Measurements from ENCODE around the gene G3BP1. TPM values are rescaled to one million over a fixed set of nuclear protein-coding genes. Genes with fewer than 3 reads are reported as not detected.

G3BP1 gene
- total RNA-seq, 1 donor from 2014 or later: 127 TPM

DNA sequence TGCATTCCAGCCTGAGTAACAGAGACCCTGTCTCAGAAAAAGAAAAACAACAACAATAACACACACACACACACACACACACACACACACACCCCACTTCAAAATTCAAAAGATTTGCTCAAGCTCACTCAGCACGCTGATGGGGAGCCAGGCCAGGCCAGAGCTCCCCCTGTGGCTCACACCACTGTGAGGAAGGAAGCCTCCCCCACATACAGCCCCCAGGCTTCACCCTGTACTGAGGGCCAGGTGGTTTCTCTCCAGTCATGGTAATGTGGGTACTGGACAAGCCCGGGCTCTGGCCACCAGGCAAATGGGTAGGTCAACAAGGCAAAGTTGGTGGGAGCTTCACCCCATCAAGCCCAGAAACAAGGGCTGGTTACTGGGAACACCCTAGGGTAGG, 32.4 kb upstream of the G3BP1 start:
- H3K4me1 Mint-ChIP-seq (ENCODE audit: low read depth, unreplicated experiment): peaks cover 7% of the 10 kb centered on the region
- no peaks in the 10 kb centered on the region for H3K27me3 Mint-ChIP-seq (ENCODE audit: unreplicated experiment)
- DNase-seq: no peak
- no peaks in the 10 kb centered on the region for H3K36me3 Mint-ChIP-seq (ENCODE audit: unreplicated experiment)
- H3K27ac Mint-ChIP-seq (ENCODE audit: unreplicated experiment): no peak overlapping the region
- no peaks in the 10 kb centered on the region for H3K9me3 Mint-ChIP-seq (ENCODE audit: unreplicated experiment)
- no peak overlapping the region for H3K4me3 Mint-ChIP-seq (ENCODE audit: unreplicated experiment)
- TF ChIP-seq, protein P1, sequence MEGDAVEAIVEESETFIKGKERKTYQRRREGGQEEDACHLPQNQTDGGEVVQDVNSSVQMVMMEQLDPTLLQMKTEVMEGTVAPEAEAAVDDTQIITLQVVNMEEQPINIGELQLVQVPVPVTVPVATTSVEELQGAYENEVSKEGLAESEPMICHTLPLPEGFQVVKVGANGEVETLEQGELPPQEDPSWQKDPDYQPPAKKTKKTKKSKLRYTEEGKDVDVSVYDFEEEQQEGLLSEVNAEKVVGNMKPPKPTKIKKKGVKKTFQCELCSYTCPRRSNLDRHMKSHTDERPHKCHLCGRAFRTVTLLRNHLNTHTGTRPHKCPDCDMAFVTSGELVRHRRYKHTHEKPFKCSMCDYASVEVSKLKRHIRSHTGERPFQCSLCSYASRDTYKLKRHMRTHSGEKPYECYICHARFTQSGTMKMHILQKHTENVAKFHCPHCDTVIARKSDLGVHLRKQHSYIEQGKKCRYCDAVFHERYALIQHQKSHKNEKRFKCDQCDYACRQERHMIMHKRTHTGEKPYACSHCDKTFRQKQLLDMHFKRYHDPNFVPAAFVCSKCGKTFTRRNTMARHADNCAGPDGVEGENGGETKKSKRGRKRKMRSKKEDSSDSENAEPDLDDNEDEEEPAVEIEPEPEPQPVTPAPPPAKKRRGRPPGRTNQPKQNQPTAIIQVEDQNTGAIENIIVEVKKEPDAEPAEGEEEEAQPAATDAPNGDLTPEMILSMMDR (IDR thresholded peaks at IDR 0.05; ENCODE audit: partially characterized antibody, unreplicated experiment): no peak

DNA sequence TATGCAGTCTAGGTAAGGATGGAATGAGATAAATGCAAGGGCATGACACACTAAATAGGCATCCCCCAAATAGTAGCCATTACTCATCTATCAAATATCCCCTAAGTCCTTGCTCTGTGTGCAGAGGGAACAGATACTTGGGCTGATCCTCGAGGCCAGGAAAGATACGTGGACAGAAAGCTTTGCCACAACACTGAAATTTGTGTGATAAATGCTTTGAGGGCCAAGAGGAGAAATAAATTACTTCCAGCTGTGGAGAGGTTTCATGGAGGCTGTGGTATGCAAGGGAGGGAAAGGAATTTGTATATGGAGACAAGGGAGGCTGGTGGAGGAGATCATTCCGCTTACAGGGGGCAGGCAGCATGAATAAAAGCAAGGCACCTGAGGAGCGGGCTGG, 31.8 kb upstream of the G3BP1 start:
- DNase-seq: no peak
- Mint-ChIP-seq H3K27me3 (ENCODE audit: unreplicated experiment) (no peaks in the 10 kb centered on the region), H3K4me1 (ENCODE audit: low read depth, unreplicated experiment) (peaks cover 7% of the 10 kb centered on the region), H3K4me3 (ENCODE audit: unreplicated experiment) (no peak overlapping the region), H3K9me3 (ENCODE audit: unreplicated experiment) (no peaks in the 10 kb centered on the region), H3K27ac (ENCODE audit: unreplicated experiment) (no peak overlapping the region), H3K36me3 (ENCODE audit: unreplicated experiment) (no peaks in the 10 kb centered on the region)
- TF ChIP-seq, protein P1 (IDR thresholded peaks at IDR 0.05; ENCODE audit: partially characterized antibody, unreplicated experiment): no peak

DNA sequence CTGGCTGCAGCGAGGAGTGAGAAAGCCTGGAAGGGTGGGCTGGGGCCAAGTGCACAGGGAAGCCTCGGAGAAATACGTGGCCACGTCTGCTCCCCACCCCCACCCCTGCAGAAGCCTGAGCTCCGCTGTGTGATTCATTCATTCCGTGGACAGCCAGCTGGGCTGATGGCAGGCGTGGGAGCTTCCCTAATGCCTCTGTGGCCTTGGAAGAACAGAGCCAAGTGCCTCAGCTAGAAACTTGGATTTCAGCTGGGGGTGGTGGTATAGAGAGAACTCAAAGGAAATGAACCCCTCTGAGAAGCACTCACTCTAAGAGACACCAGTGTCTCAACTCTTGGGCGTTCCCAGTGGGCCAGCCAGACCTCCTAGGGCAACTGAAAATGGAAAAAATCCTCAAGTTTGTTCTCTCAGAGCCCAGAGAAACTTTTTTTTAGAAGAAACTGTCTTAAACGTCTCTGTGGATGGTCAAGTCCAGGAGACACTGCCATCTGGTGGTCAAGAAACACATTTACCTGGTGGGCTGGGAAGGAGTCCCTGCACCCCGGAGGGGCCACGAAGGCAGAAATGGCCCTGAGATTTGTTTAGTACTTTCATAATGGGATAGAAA, 31.3 kb upstream of the G3BP1 start:
- TF ChIP-seq, protein P1 (IDR thresholded peaks at IDR 0.05; ENCODE audit: partially characterized antibody, unreplicated experiment): peak; percentile 97
- peak; percentile 50 for DNase-seq
- H3K27ac Mint-ChIP-seq (ENCODE audit: unreplicated experiment): no peak overlapping the region
- no peaks in the 10 kb centered on the region for H3K9me3 Mint-ChIP-seq (ENCODE audit: unreplicated experiment)
- no peak overlapping the region for H3K4me3 Mint-ChIP-seq (ENCODE audit: unreplicated experiment)
- no peaks in the 10 kb centered on the region for H3K27me3 Mint-ChIP-seq (ENCODE audit: unreplicated experiment)
- H3K4me1 Mint-ChIP-seq (ENCODE audit: low read depth, unreplicated experiment): peaks cover 7% of the 10 kb centered on the region
- H3K36me3 Mint-ChIP-seq (ENCODE audit: unreplicated experiment): no peaks in the 10 kb centered on the region

DNA sequence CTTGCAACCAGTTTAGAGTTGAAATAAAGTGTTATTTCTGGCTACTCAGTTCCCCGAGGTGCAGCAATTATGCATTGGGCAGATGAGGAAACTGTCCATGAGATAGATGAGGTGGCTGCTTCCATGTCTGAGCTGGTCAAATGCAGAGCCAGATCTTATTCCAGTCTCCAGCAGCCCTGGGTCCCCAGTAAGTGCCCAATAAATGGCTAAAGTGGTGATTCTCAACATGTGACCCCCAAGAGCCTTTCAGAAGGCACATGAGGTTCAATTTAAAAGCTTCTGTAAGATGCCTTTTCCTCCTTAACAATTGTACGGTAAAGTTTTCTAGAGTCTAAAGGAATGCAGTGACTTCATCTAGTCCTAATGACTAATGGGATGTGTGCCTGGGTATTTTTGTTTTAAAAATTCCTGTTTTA, 30.8 kb upstream of the G3BP1 start:
- Mint-ChIP-seq H3K4me1 (ENCODE audit: low read depth, unreplicated experiment) (peaks cover 7% of the 10 kb centered on the region), H3K4me3 (ENCODE audit: unreplicated experiment) (no peak overlapping the region)

More for the DNA sequence above, 30.8 kb upstream of the G3BP1 start:
- TF ChIP-seq, protein P1 (IDR thresholded peaks at IDR 0.05; ENCODE audit: partially characterized antibody, unreplicated experiment): peak; percentile 54
- DNase-seq: no peak
- H3K27me3 Mint-ChIP-seq (ENCODE audit: unreplicated experiment): no peaks in the 10 kb centered on the region
- H3K27ac Mint-ChIP-seq (ENCODE audit: unreplicated experiment): no peak overlapping the region
- H3K9me3 Mint-ChIP-seq (ENCODE audit: unreplicated experiment): no peaks in the 10 kb centered on the region
- H3K36me3 Mint-ChIP-seq (ENCODE audit: unreplicated experiment): no peaks in the 10 kb centered on the region
